ENCODE measurements around the gene CLDN34.

CLDN34 gene

GRCh38 chrX:9947131-9947794 is 19.9 kb upstream of the CLDN34 start:
- CTCF ChIA-PET = no interaction called here
- TF ChIP-seq ARNT (IDR thresholded peaks at IDR 0.05) (no peak), SP1 (IDR thresholded peaks at IDR 0.05) (no peak), NFRKB (IDR thresholded peaks at IDR 0.05) (no peak), LEF1 (IDR thresholded peaks at IDR 0.05; ENCODE audit: borderline replicate concordance) (no peak), ZNF384 (IDR thresholded peaks at IDR 0.05) (no peak)
- POLR2A ChIA-PET = no interaction called here
- DNase-seq (ENCODE audit: extremely low spot score) = no peak

DNA sequence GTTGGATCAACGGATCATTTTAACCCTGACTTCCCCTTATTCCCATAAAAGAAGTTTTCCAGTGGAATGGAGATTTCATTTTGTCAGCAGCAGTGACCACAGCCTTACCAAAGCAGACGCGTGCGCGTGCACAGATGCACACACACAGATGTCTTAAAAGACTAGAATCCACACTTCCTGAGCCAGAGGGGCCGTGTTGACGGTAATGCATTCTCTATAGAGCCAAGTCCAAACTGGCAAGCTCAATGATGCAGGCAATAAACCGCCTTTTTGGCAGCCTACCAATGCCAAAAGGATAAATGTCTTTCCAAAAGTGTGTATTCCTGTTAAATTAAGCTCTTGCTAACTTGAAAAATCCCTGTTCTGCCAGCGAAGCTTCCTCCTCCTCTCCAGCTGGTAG is 18.8 kb upstream of the CLDN34 start:
- no peak for DNase-seq (ENCODE audit: extremely low spot score)
- ChIA-PET POLR2A (no interaction called here), CTCF (no interaction called here)
- no peak for TF ChIP-seq SP1 (IDR thresholded peaks at IDR 0.05)
- no peak for TF ChIP-seq SUZ12 (IDR thresholded peaks at IDR 0.05)
- TF ChIP-seq ARNT (IDR thresholded peaks at IDR 0.05) = no peak
- no peak for TF ChIP-seq FOXK2 (IDR thresholded peaks at IDR 0.05)
- no peak for TF ChIP-seq HDGF (IDR thresholded peaks at IDR 0.05; ENCODE audit: borderline replicate concordance)
- TF ChIP-seq NFRKB (IDR thresholded peaks at IDR 0.05) = no peak
- no peak for TF ChIP-seq CTBP1 (IDR thresholded peaks at IDR 0.05; ENCODE audit: borderline replicate concordance)
- no peak for TF ChIP-seq FOXA1 (IDR thresholded peaks at IDR 0.05)

DNA sequence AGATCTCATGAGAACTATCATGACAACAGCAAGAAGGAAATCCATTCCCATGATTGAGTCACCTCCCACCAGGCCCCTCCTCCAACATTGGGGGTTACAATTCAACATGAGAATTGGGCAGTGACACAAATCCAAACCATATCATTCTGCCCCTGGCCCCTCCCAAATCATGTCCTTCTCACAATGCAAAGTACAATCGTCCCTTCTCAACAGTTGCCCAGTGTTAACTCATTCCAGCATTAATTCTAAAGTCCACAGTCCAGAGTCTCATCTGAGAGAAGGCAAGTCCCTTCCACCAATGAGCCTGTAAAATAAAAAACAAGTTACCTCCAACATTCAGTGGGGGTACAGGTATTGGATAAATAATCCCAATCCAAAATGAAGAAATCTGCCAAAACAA is 14.9 kb upstream of the CLDN34 start:
- ChIA-PET POLR2A (no interaction called here), CTCF (no interaction called here)
- DNase-seq (ENCODE audit: extremely low spot score) = no peak
- no peak for TF ChIP-seq FOXA1 (IDR thresholded peaks at IDR 0.05)
- no peak for TF ChIP-seq CTBP1 (IDR thresholded peaks at IDR 0.05; ENCODE audit: borderline replicate concordance)
- no peak for TF ChIP-seq L3MBTL2 (conservative IDR thresholded peaks at IDR 0.05)
- no peak for TF ChIP-seq ARNT (IDR thresholded peaks at IDR 0.05)
- no peak for TF ChIP-seq HDGF (IDR thresholded peaks at IDR 0.05; ENCODE audit: borderline replicate concordance)
- no peak for TF ChIP-seq SUZ12 (IDR thresholded peaks at IDR 0.05)
- no peak for TF ChIP-seq FOXK2 (IDR thresholded peaks at IDR 0.05)
- no peak for TF ChIP-seq NFRKB (IDR thresholded peaks at IDR 0.05)
- no peak for TF ChIP-seq FOXM1 (IDR thresholded peaks at IDR 0.05; ENCODE audit: borderline replicate concordance)
- TF ChIP-seq TARDBP (IDR thresholded peaks at IDR 0.05) = no peak
- no peak for TF ChIP-seq LEF1 (IDR thresholded peaks at IDR 0.05; ENCODE audit: borderline replicate concordance)
- no peak for TF ChIP-seq PKNOX1 (IDR thresholded peaks at IDR 0.05)

GRCh38 chrX:9953396-9953795 is 13.8 kb upstream of the CLDN34 start:
- POLR2A ChIA-PET = no interaction called here

DNA sequence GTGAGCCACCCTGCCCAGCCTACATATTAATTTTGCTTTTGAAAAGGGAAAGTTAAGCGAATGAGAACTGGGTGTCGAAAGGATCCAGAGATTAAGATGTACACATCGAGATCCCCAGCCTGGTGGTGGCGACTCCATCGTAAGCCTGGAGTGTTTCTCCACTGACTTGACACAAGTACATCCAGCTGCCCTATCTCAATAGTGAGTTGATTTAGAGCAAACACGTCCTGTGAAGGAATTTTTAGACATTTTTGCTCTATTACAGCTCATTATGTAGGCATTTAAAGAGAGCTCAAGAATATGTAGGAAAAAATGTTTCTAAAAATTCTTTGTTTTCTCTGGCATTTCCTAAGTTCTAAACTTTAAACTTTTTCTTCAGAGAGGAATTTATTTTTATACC is 11.7 kb upstream of the CLDN34 start:
- DNase-seq (ENCODE audit: extremely low spot score) = no peak
- ChIA-PET POLR2A (no interaction called here), CTCF (no interaction called here)
- TF ChIP-seq FOXM1 (IDR thresholded peaks at IDR 0.05; ENCODE audit: borderline replicate concordance) (no peak), CTBP1 (IDR thresholded peaks at IDR 0.05; ENCODE audit: borderline replicate concordance) (no peak), BHLHE40 (IDR thresholded peaks at IDR 0.05; ENCODE audit: borderline replicate concordance) (no peak), TARDBP (IDR thresholded peaks at IDR 0.05) (no peak), HDGF (IDR thresholded peaks at IDR 0.05; ENCODE audit: borderline replicate concordance) (no peak), ARNT (IDR thresholded peaks at IDR 0.05) (no peak), FOXK2 (IDR thresholded peaks at IDR 0.05) (no peak), L3MBTL2 (conservative IDR thresholded peaks at IDR 0.05) (no peak), PKNOX1 (IDR thresholded peaks at IDR 0.05) (no peak), LEF1 (IDR thresholded peaks at IDR 0.05; ENCODE audit: borderline replicate concordance) (no peak), SP1 (IDR thresholded peaks at IDR 0.05) (no peak), FOXA1 (IDR thresholded peaks at IDR 0.05) (no peak), SUZ12 (IDR thresholded peaks at IDR 0.05) (no peak), ZNF384 (IDR thresholded peaks at IDR 0.05) (no peak), NFRKB (IDR thresholded peaks at IDR 0.05) (no peak), ELF4 (IDR thresholded peaks at IDR 0.05) (no peak)

More at GRCh38 chrX:9953396-9953795, 13.8 kb upstream of the CLDN34 start:
- no peak for DNase-seq (ENCODE audit: extremely low spot score)
- CTCF ChIA-PET = no interaction called here
- TF ChIP-seq FOXM1 (IDR thresholded peaks at IDR 0.05; ENCODE audit: borderline replicate concordance) (no peak), SUZ12 (IDR thresholded peaks at IDR 0.05) (no peak), FOXA1 (IDR thresholded peaks at IDR 0.05) (no peak), ARNT (IDR thresholded peaks at IDR 0.05) (no peak), ELF4 (IDR thresholded peaks at IDR 0.05) (no peak), BHLHE40 (IDR thresholded peaks at IDR 0.05; ENCODE audit: borderline replicate concordance) (no peak), TARDBP (IDR thresholded peaks at IDR 0.05) (no peak), FOXK2 (IDR thresholded peaks at IDR 0.05) (no peak), NFRKB (IDR thresholded peaks at IDR 0.05) (no peak), HDGF (IDR thresholded peaks at IDR 0.05; ENCODE audit: borderline replicate concordance) (no peak), SP1 (IDR thresholded peaks at IDR 0.05) (no peak), ZNF384 (IDR thresholded peaks at IDR 0.05) (no peak), L3MBTL2 (conservative IDR thresholded peaks at IDR 0.05) (no peak), CTBP1 (IDR thresholded peaks at IDR 0.05; ENCODE audit: borderline replicate concordance) (no peak), PKNOX1 (IDR thresholded peaks at IDR 0.05) (no peak), LEF1 (IDR thresholded peaks at IDR 0.05; ENCODE audit: borderline replicate concordance) (no peak)

DNA sequence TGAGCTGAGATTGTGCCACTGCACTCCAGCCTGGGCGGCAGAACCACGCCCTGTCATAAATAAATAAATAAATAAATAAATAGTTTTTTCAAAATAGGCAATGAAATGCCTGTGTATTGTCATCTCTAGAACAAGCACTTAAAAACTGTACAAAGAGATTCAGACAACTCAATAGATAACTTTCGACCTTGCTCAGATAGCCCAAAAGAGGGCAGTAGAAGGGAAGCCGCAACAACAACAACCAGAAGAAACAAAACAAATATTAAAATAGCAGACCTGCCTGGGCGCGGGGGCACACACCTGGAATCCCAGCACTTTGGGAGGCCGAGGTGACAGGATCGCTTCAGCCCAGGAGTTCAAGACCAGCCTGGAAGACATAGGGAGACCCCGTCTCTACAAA is 9.4 kb upstream of the CLDN34 start:
- ChIA-PET CTCF (no interaction called here), POLR2A (no interaction called here)
- no peak for TF ChIP-seq CTBP1 (IDR thresholded peaks at IDR 0.05; ENCODE audit: borderline replicate concordance)
- no peak for TF ChIP-seq NFRKB (IDR thresholded peaks at IDR 0.05)
- no peak for TF ChIP-seq FOXM1 (IDR thresholded peaks at IDR 0.05; ENCODE audit: borderline replicate concordance)
- TF ChIP-seq LEF1 (IDR thresholded peaks at IDR 0.05; ENCODE audit: borderline replicate concordance) = no peak
- no peak for TF ChIP-seq FOXK2 (IDR thresholded peaks at IDR 0.05)
- no peak for DNase-seq (ENCODE audit: extremely low spot score)
